ENCODE results near the gene F9.

DNA sequence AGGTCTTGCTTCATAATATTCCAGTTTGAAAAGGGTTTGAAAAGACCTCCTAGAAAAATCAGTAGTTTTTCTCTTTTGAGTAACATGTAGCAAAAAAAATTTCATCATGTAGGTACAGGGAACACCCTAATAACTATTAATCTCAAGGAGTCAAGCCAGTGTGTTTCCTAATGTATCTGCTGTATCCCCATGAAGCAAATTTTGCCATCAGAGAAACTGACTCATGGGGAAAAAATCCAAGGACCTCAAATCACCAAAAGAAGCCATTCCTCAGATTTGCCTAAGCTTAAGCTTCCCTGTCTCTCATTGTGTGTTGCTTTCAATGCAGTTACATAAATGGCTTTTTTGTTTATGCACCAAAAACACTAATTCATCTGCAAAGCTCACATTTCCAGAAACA lies 29.7 kb downstream of the F9 start:
- TF ChIP-seq, protein P1, sequence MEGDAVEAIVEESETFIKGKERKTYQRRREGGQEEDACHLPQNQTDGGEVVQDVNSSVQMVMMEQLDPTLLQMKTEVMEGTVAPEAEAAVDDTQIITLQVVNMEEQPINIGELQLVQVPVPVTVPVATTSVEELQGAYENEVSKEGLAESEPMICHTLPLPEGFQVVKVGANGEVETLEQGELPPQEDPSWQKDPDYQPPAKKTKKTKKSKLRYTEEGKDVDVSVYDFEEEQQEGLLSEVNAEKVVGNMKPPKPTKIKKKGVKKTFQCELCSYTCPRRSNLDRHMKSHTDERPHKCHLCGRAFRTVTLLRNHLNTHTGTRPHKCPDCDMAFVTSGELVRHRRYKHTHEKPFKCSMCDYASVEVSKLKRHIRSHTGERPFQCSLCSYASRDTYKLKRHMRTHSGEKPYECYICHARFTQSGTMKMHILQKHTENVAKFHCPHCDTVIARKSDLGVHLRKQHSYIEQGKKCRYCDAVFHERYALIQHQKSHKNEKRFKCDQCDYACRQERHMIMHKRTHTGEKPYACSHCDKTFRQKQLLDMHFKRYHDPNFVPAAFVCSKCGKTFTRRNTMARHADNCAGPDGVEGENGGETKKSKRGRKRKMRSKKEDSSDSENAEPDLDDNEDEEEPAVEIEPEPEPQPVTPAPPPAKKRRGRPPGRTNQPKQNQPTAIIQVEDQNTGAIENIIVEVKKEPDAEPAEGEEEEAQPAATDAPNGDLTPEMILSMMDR (conservative IDR thresholded peaks at IDR 0.05; ENCODE audit: low read depth, low read length), result no peak
- no peak for TF ChIP-seq EZH2 (IDR thresholded peaks at IDR 0.05; ENCODE audit: borderline replicate concordance, low read depth, low read length, poor library complexity, severe bottlenecking)

Data from A673 (cell line).